SK-MEL-5 (cell line): ENCODE results near the gene TNNI2. TPM values are rescaled to one million over a fixed set of nuclear protein-coding genes. Genes with fewer than 3 reads are reported as not detected.
A peak's percentile ranks its signal among the peaks of the same experiment; 100 is the strongest.

ENCODE experiments used
- DNase-seq: peaks from one replicate; pipeline ENCODE4 v3.0.0-alpha.2; 2016; ENCODE audit warnings: low read depth, low spot score
- in situ Hi-C: cut with HindIII; loops from 2 replicates; pipeline ENCODE4 v1.10.0; 2016; ENCODE audit warnings: low sequenced_read_pairs, high pct_unique_total_duplicates, low pct_unique_long_range_greater_than_20kb
- total RNA-seq: library from RNA; depleted of rRNA; stranded (reverse); fragments of >200 nt; shearing (Covaris generic); gene quantifications from 2 replicates; pipeline ENCODE4 v1.2.3, GENCODE V29; 2014

The TNNI2 gene
- total RNA-seq, 1 experiment from 2014 or later: not detected

DNA sequence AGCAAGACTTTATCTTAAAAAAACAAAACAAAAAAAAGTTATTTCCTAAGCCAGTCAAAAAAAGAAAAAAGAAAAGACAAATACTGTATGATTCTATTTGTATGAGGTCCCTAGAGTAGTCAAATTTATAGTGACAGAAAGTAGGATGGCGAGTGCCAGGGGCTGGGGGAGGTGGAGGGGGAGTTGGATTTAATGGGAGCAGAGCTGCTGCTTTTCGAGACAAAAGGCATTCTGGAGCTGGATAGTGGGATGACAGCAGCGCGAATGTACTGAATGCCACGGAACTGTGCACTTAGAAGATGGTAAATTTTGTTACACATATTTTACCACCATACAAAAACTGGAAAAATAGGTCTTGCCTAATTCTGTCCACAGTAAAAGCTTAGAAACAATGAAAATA lies 21.8 kb upstream of the TNNI2 start:
- in situ Hi-C loops: no loop called here

DNA sequence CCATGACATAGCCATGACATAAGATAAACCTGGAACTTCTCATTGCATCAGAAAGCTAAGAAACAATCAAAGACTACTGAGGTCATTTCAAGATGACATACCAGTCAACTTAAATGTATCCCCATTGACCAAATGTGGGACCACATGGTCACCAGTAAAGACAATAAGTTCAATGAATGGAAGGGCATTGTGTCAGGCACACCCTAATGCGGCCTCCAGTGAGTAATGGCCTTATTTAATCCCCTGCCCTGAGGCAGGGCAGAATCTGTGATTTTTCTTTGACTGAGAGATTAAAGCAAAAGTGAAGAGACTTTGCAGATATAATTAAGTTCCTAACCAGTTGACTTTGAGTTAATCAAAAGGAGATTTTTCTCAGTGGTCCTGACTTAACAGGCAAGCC lies 21.3 kb upstream of the TNNI2 start:
- in situ Hi-C loops: no loop called here
- peak; percentile 22 for DNase-seq

More for the DNA sequence above, 21.8 kb upstream of the TNNI2 start:
- DNase-seq: no peak

DNA sequence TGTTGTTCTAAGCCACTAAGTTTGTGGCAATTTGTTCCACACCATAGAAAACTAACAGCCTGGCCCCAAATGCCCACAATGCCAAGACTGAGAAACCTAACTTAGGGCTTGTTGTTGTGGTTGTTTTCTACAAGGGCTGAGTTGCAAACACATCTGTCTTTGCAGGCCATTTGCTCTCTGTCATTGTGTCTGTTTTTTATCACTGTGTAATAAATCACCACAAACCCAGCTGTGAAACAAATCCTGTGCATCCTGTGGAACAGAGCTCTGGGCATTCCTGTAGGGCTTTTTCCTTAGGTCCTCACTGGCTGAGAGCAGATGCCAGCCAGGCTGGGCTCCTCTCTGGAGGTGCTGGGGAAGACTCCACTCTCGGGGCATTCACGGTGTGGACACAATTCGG lies 19.7 kb upstream of the TNNI2 start:
- DNase-seq: no peak
- in situ Hi-C loops: no loop called here

DNA sequence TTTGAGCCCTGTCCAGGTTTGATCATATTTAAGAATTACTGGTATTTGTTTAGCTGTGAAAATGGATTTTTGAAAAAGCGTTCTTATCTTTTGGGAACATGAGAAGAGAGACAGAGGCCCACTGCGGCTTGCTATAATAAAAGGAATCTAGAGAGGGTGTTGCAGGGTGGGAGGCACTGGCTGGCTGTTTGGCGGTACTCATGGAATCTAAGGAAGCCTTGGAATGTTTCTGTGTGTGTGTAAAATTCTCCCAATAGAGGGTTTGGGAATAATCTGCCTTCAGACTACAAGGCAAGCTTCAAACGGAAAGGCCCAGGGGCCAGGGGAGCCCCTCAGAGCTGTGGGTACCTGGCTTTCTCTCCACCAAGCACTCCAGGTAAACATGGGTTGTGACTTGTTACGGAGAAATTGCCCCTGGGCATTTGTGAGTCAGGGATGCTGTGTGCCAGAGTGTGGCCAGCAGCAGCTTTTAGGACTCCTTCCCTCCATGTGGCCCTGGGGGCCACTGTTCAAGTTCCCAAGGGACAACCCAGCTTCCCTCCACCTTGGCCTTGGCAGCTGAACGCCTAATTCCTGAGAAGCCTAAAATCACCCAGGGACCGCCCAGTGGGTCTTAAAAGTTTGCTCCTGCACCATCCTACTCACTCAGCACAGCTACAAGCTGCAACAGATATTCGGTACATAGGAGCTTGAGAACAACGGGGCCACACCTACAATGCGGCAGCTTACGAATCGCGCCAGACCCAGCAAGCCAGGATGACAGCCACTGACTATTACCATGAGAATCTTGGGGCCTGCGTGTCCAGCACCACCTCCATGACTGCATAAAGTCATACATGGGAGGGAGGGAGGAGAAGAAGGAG lies 18.1 kb upstream of the TNNI2 start:
- in situ Hi-C loops: no loop called here
- no peak for DNase-seq

DNA sequence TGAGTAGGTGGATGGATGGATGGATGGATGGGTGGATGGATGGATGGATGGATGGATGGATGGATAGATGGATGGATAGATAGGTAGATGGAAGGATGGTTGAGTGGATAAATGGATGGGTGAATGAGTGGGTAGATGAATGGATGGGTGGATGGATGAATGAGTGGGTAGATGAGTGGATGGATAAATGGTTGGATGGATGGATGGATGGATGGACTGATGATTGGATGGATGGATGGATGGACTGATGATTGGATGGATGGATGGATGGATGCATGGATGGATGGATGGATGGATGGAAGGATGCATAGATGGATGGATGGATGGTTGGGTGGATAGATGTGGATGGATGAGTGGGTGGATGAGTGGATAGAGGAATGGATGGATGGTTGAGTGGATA lies 17.2 kb upstream of the TNNI2 start:
- in situ Hi-C loops: no loop called here
- DNase-seq: no peak

DNA sequence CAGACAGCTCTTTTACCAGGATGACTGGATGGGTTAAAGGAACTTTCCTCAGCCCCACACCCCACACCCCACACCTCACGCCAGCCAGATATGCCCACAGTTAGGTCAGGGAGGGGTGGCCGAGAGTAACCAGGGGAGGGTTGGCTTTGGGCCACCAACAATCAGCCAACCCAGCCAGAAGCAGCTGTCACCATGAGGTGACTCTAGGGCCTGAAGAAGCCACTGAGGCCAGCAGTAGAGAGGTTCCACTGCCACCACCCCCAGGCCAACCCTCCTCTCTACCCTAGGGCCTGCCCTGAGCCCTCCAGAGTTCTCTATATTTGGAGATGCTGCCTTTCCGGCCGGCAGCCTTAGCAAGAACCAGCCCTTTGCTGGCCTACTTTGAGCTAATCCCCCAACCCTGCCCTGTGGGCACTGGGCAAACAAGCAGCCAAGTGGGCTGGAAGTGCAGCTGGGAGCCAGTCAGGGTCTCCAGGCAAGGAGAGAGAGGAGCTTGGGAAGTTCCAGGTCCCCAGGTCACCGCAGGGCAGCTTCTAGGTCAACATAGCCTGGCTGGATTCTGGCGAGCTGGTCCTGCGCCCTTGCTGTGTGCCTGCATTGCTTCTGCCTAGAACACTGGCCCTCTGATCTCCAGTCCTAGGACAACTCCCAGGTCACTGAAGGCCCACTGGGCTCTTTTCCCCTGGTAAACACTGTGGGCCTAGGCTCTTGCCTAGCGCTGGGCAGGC lies 16.0 kb upstream of the TNNI2 start:
- DNase-seq: no peak
- in situ Hi-C loops: no loop called here

DNA sequence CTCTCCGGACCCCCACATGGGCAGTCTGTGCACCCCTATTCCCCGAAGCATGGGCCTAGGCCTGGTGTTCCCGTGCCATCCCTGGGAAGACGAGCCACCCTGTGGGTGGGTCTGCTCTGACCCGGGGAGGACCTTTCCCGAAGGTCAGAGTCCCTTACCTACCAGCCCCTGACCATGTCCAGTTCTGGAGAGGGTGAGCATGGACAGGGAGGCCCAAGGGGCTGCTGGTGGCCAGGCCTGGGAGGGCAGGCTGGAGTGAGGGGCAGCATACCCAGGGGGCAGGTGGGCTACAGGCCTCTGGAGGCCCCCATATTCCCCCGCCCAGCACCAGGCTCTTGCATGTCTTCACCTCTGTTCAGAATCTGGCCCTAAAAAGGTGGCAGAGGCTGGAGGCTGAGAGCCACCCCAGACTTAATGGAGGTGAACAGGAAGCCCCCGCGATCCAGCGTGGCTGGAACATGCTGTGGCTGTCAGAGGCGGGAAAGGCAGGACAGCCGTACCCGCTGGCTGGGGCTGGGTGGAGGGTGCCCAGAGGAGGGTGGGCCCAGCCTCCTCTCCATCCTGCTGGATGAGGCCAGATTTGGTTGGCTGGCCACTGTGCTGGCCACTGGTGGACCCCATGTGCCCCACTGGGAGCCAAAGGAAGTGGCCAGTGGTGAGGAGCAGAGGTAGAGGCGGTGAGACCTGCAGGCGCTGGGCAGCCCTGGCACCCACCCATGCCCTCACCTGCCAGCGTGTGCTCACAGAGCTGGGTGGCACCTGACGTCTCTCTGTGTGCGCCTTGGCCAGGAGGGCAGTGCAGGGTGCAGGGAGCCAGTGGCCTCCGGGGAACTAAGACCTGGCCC lies 15.2 kb upstream of the TNNI2 start:
- in situ Hi-C loops: no loop called here
- DNase-seq: no peak

DNA sequence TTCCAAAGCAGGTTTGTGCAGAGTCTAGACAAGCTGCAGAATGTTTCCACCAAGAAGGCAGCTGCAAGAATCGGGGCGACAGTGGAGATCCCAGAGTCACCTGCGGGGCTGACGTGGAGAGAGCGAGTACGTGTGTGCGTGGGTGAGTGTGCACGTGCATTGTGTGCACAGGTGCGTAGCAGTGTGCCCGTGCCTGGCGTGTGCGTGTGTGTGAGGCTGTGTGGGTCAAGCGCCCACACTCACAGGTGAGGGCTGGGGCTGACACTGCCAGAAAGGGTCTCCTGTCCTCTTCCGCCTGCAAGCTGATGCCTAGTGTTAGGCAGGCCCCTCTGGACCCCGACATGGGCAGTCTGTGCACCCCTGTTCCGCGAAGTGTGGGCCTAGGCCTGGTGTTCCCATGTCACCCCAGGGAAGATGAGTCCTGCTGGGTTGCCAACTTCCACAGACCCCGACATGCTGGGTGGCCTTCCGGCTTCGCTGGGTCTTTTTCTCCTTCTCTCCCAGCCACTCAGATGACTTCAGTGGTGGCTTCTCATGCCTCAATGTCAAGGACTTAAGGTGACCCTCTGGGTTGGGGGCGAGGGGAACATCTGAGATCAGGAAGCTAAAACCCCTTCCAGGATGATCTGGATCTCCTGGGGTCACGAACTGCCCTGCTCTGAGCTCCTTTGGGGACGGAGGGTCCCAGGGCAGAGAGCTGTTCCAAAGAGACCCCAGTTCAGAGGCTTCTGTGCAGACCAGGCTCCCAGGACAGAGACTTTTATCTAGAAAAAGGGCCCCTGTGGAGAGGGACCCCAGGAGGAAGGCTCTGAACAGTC lies 14.4 kb upstream of the TNNI2 start:
- in situ Hi-C loops: no loop called here
- DNase-seq: no peak

DNA sequence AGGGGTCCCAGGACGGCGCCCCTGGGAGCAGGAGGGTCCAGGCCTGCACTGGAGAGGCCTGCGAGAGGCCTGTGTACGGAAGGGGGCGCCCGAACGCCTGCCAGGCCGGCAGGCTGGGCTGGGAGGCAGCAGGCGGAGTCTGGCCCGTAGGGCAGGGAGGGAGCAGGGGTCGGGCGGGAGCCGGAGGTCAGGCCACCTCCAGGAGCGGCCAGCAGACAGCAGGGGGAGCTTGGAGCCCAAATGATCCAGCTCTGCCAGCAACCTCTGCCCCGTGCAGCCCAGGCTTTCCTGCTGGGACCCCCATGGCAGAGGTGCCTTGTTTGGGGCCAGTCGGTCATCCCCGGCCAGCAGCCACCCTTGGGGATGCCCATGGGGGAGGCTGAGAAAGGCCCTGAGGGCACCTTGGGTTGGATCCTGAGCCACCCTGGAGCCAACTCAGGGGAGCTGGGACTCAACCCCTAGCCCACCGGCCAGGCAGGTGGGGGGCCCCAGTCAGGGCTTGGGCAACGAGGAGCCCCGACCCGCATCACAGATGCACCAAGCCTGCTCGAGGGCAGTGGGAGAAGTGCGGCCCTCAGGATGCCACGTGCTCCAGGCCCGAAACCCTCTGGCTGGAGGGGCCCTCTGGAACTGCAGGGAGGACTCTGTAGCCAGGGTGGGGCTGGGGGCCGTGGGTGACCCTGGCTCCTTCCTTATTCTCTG lies 13.6 kb upstream of the TNNI2 start:
- in situ Hi-C loops: no loop called here
- peak; percentile 66 for DNase-seq

DNA sequence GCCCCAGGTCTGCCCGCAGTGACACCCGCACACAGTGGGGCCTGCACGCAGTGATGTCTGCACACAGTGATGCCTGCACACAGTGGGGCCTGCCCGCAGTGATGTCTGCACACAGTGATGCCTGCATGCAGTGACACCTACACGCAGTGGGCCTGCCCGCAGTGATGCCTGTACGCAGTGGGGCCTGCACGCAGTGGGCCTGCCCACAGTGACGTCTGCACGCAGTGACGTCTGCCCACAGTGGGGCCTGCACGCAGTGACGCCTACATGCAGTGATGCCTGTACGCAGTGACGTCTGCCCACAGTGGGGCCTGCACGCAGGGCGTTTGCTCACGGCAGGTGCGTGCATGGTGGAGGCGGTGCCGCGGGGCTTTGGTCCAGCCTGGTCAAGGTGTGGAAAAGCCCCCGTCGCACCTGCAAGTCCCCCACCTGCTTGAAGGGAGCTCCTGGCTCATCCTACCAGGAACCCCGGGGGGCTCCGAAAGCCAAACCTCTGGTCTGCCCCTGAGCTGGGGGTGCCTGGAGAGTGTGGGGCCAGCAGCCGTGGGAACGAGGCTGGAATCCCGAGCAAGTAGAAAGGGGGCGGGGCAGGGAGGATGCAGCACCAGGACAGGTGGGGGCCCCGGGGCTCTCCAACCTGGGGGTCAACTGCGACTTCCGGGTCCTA lies 12.9 kb upstream of the TNNI2 start:
- no peak for DNase-seq
- in situ Hi-C loops: no loop called here

DNA sequence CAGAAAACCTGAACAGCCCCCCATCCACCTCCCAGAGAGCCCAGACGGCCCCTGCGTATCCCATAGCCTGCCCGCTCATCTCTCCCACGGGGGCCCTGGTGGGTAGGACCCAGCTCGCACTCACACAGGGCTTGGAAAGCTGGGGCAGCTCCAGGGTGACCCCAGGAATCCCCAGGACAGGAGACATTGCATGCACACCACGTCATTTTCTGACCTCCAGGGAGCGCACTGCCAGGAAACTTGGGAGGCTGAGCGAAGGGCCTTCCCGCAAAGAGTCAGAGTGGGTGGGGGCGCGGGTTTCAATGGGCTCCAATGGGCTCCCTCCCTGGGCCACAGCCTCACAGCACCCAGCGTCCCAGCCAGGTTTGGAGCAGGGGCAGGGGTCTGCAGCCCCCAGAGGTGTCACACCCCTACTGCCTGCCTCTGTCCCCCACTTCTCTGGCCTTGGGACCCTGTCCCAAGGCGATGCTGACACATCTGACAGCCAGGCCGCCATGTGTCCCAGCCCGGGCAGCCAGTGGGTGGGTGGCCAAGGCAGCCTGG lies 12.2 kb upstream of the TNNI2 start:
- DNase-seq: peak; percentile 54
- in situ Hi-C loops: no loop called here

DNA sequence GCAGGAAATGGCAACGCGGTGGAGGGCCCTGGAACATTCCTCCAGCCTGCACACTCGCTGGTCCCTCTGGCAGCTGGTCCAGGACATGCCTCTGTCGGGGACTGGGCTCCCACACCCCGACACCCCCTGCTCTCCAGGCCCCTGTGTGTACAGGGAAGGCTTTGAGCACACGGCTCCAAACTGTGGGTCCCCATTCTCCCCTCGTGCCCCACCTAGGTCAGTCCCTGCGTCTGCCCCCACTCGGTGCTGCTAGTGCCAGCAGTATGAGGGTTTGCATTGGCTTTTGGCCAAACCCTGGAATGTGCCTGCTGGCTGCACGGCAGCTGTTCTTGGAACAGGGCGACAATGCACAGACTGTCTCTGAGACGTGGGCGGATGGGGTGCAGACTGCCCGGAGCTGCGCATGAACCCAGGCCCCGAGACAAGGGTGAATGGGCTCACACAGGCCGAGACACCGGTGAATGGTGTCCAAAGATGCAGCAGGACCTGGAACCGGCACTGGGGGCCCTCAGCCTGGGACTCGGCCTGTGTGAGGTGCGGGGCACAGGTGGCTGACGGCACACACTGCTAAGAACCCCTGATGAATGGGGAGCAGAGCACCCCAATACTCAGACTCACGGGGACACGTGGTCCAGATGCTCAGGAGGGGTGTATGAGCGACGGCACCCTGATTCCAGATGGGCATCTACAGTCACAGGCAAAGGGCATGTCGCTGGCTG lies 11.5 kb upstream of the TNNI2 start:
- in situ Hi-C loops: no loop called here
- DNase-seq: peak; percentile 87

DNA sequence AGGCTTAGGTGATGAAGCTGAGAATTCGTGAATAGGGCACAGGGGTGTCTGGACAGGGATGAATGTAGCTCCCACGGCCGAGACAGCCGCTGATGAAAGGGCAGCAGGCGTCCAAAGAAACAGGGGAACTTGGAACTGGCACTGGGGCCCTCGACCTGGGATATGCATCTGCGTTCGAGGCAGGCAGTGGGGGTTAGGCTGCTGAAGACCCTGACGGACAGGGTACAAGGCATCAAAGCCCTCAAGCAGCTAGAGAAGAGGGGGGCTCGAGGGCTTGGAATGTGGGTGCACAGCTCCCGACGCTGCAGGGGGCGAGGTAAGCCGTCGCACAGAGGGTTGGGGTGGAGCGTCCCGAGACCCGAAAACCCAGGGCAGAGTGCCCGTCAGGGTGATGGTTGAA lies 10.8 kb upstream of the TNNI2 start:
- in situ Hi-C loops: no loop called here
- no peak for DNase-seq

DNA sequence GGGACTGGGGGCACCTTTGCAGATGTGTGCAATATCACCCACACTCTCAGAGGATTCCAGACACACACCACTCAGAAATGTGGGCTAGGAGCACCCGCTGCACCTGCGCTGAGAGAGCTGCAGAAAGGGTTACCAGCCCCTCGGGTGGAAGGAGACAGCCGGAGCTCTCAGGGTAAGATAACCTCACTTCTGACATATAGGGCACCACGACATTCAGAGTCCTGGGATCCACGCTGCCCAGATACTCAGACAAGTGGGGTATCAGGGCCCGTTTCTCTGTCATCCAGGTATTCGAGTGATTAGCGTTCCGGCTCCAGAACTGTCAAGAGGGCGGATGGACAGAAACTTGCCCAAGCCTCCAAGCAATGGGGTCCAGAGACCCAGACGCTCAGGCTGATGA lies 10.2 kb upstream of the TNNI2 start:
- DNase-seq: no peak
- in situ Hi-C loops: no loop called here

DNA sequence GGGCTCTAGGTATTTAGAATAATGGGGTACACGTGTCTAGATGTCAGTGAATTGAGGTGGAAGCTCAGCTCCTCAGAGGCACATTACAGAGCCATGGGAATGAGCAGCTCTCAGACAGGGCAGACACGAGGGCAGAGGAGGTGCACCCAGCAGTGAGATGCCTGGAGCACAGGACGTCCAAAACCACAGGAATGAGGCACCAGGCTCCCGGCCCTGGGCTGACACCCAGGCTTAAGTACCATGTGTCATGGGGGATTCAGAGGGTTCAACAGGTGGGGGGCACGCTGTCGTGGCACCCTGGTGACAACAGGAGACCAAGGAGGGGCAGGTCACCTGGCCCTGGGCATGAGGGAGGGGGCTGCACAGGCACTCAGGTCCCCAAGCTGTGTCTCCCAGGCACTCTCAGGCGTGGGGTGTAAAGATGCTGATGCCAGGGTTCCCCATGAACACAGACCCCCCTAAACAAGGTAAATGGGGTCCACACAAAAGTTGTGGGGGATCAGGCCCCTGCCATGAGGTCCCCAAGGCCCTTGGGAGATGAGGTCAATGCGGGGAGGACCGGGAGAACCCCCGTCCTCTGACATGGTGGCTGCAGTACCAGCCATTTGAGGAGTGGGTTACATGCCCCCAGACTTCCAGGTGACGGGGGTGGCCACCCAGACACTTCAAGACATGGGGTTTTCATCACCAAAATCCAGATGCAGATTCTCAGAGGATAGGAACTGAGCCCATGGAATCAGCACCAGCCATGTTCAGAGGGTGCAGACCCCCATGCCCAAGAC lies 9.6 kb upstream of the TNNI2 start:
- in situ Hi-C loops: no loop called here
- peak; percentile 67 for DNase-seq
